Type B pancreatic cell (in vitro differentiated cells): ENCODE results near the gene PCDHGA6. TPM values are rescaled to one million over a fixed set of nuclear protein-coding genes. Genes with fewer than 3 reads are reported as not detected.

ENCODE experiments used
- DNase-seq: peaks from one replicate; pipeline ENCODE4 v3.0.0; 2021; ENCODE audit warnings: mixed read lengths; ENCODE audit not compliant: unreplicated experiment; ENCODE audit errors: extremely low spot score
- H3K27ac Mint-ChIP-seq: 2 replicates; pipeline ENCODE4 v1.8.0; 2021; ENCODE audit warnings: mild to moderate bottlenecking, mixed read lengths
- H3K27me3 Mint-ChIP-seq: 2 replicates; pipeline ENCODE4 v1.8.0; 2021; ENCODE audit warnings: mixed read lengths
- H3K36me3 Mint-ChIP-seq: 2 replicates; pipeline ENCODE4 v1.8.0; 2021; ENCODE audit warnings: mixed read lengths
- H3K4me1 Mint-ChIP-seq: one replicate; pipeline ENCODE4 v1.8.0; 2021; ENCODE audit warnings: mixed read lengths; ENCODE audit not compliant: unreplicated experiment
- H3K4me3 Mint-ChIP-seq: 2 replicates; pipeline ENCODE4 v1.8.0; 2021; ENCODE audit warnings: mild to moderate bottlenecking, mixed read lengths
- H3K9me3 Mint-ChIP-seq: 2 replicates; pipeline ENCODE4 v1.8.0; 2021; ENCODE audit warnings: mixed read lengths
- CTCF ChIP-seq: fragments of 200-600 bp; sonication (generic); conservative IDR thresholded peaks from 2 replicates; pipeline ENCODE4 v1.5.0; 2021; ENCODE audit warnings: antibody characterized with exemption, mild to moderate bottlenecking
- total RNA-seq: library from RNA; stranded (reverse); gene quantifications from 2 replicates; pipeline ENCODE4 v1.2.1, GENCODE V29; 2021; ENCODE audit warnings: low replicate concordance

The PCDHGA6 gene
- total RNA-seq, 1 donor from 2014 or later, result 0.41 TPM

DNA sequence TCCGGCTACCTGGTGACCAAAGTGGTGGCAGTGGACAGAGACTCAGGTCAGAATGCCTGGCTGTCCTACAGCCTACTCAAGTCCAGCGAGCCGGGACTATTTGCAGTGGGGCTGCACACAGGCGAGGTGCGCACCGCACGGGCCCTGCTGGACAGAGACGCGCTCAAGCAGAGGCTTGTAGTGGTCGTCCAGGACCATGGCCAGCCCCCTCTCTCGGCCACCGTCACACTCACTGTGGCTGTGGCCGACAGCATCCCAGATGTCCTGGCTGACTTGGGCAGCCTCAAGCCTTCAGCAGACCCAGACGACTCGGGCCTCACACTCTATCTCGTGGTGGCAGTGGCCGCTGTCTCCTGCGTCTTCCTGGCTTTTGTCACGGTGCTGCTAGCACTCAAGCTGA, 16.7 kb upstream of the PCDHGA6 start:
- H3K4me1 Mint-ChIP-seq, result no peaks in the 10 kb centered on the region
- H3K9me3 Mint-ChIP-seq, result peaks cover 9% of the 10 kb centered on the region
- no peak overlapping the region for H3K27ac Mint-ChIP-seq
- peaks cover 7% of the 10 kb centered on the region for H3K36me3 Mint-ChIP-seq
- H3K4me3 Mint-ChIP-seq, result no peak overlapping the region
- H3K27me3 Mint-ChIP-seq, result no peaks in the 10 kb centered on the region
- no peak for DNase-seq
- TF ChIP-seq CTCF, result no peak

GRCh38 chr5:141359790-141360426, 13.8 kb upstream of the PCDHGA6 start, which contains the start of gene PCDHGB2:
PCDHGB2 (plus strand) TSS chr5:141359994; CDS start chr5:141360136, 142 bp downstream.
- Mint-ChIP-seq H3K9me3 (peaks cover 14% of the 10 kb centered on the region), H3K36me3 (no peaks in the 10 kb centered on the region), H3K27ac (no peak within 1 kb of the TSS), H3K27me3 (no peaks in the 10 kb centered on the region), H3K4me3 (no peak within 1 kb of the TSS), H3K4me1 (no peaks in the 10 kb centered on the region)
- DNase-seq, result no peak
- peak; percentile 50 for TF ChIP-seq CTCF

DNA sequence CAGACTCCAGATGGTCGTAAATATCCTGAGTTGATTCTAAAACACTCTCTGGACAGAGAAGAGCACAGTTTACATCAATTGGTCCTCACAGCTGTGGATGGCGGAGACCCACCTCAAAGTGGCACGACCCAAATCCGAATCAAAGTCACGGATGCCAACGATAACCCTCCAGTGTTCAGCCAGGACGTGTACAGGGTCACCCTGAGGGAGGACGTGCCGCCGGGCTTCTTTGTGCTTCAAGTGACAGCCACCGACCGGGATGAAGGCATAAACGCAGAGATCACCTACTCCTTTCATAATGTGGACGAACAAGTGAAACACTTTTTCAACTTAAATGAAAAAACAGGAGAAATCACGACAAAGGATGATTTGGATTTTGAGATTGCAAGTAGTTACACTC, 13.0 kb upstream of the PCDHGA6 start:
- no peaks in the 10 kb centered on the region for H3K36me3 Mint-ChIP-seq
- no peak for TF ChIP-seq CTCF
- no peaks in the 10 kb centered on the region for H3K4me1 Mint-ChIP-seq
- no peaks in the 10 kb centered on the region for H3K27me3 Mint-ChIP-seq
- DNase-seq, result no peak
- no peak overlapping the region for H3K27ac Mint-ChIP-seq
- peaks cover 14% of the 10 kb centered on the region for H3K9me3 Mint-ChIP-seq
- no peak overlapping the region for H3K4me3 Mint-ChIP-seq

GRCh38 chr5:141362719-141363118, 11.0 kb upstream of the PCDHGA6 start:
- no peak overlapping the region for H3K27ac Mint-ChIP-seq
- H3K27me3 Mint-ChIP-seq, result no peaks in the 10 kb centered on the region
- H3K4me3 Mint-ChIP-seq, result no peak overlapping the region
- H3K9me3 Mint-ChIP-seq, result peaks cover 14% of the 10 kb centered on the region
- TF ChIP-seq CTCF, result no peak
- H3K36me3 Mint-ChIP-seq, result no peaks in the 10 kb centered on the region
- no peak for DNase-seq
- H3K4me1 Mint-ChIP-seq, result no peaks in the 10 kb centered on the region

- Mint-ChIP-seq H3K36me3 (no peaks in the 10 kb centered on the region), H3K4me3 (no peak within 1 kb of the TSS), H3K4me1 (no peaks in the 10 kb centered on the region), H3K27ac (no peak within 1 kb of the TSS), H3K9me3 (peaks cover 10% of the 10 kb centered on the region), H3K27me3 (no peaks in the 10 kb centered on the region)
- no peak for DNase-seq
- no peak for TF ChIP-seq CTCF
These were observed 9.6 kb upstream of the PCDHGA6 start, which contains the start of gene PCDHGA5 for GRCh38 chr5:141363952-141364660. PCDHGA5 (plus strand) TSS chr5:141364162; CDS start chr5:141364331, 169 bp downstream.
